Stimulated activated CD8-positive, alpha-beta memory T cell treated with anti-CD3 and anti-CD28 coated beads, Interleukin-4, amount 100 ng/mL, for 24 hours (primary cell): ENCODE data around the gene PRRC2B.
"Not testable (repeated sequence)": the region's sequence is repeated elsewhere in the genome, so short reads cannot be mapped to it uniquely, and the experiment has no call there.

Source experiments
- DNase-seq: peaks from one replicate; pipeline ENCODE4 v3.0.0-alpha.2; 2020; ENCODE audit warnings: low read depth

Gene PRRC2B

GRCh38 chr9:131436376-131436775, 42.5 kb downstream of the PRRC2B start:
- no peak for DNase-seq

GRCh38 chr9:131436865-131437271, 43.0 kb downstream of the PRRC2B start:
- DNase-seq = no peak

GRCh38 chr9:131438190-131438589, 44.3 kb downstream of the PRRC2B start:
- no peak for DNase-seq

- no peak for DNase-seq
Observed at GRCh38 chr9:131439224-131439623, 45.3 kb downstream of the PRRC2B start.

- DNase-seq = no peak
Observed at GRCh38 chr9:131441441-131441840, 47.6 kb downstream of the PRRC2B start.

GRCh38 chr9:131442351-131442750, 48.5 kb downstream of the PRRC2B start:
- DNase-seq = no peak

GRCh38 chr9:131443648-131444047, 49.8 kb downstream of the PRRC2B start:
- DNase-seq = no peak

- DNase-seq = no peak
Observed at GRCh38 chr9:131446276-131446675, 52.4 kb downstream of the PRRC2B start.

- no peak for DNase-seq
Observed at GRCh38 chr9:131447148-131447547, 53.3 kb downstream of the PRRC2B start.

GRCh38 chr9:131447600-131447999, 53.7 kb downstream of the PRRC2B start:
- DNase-seq = no peak

GRCh38 chr9:131448818-131449217, 54.9 kb downstream of the PRRC2B start:
- no peak for DNase-seq

- no peak for DNase-seq
Observed at GRCh38 chr9:131449276-131449675, 55.4 kb downstream of the PRRC2B start.

GRCh38 chr9:131454028-131454427, 60.1 kb downstream of the PRRC2B start:
- DNase-seq = no peak

GRCh38 chr9:131455655-131456054, 61.8 kb downstream of the PRRC2B start:
- DNase-seq = not testable (repeated sequence)

- no peak for DNase-seq
Observed at GRCh38 chr9:131457746-131458145, 63.9 kb downstream of the PRRC2B start.

- DNase-seq = no peak
Observed at GRCh38 chr9:131459056-131459455, 65.2 kb downstream of the PRRC2B start.

GRCh38 chr9:131461166-131461565, 67.3 kb downstream of the PRRC2B start:
- no peak for DNase-seq

GRCh38 chr9:131464354-131465000, 70.6 kb downstream of the PRRC2B start:
- no peak for DNase-seq

GRCh38 chr9:131465401-131465800, 71.5 kb downstream of the PRRC2B start:
- no peak for DNase-seq

GRCh38 chr9:131467214-131467935, 73.5 kb downstream of the PRRC2B start:
- no peak for DNase-seq

GRCh38 chr9:131468031-131468430, 74.1 kb downstream of the PRRC2B start:
- DNase-seq = no peak

GRCh38 chr9:131469356-131469755, 75.5 kb downstream of the PRRC2B start:
- no peak for DNase-seq

- no peak for DNase-seq
Observed at GRCh38 chr9:131469951-131470350, 76.1 kb downstream of the PRRC2B start.

GRCh38 chr9:131470581-131470991, 76.7 kb downstream of the PRRC2B start:
- DNase-seq = no peak
